GM12872 (cell line): ENCODE data around the gene GPHN.

Experiments used
- CTCF ChIP-seq: IDR thresholded peaks from 3 replicates; pipeline ENCODE4 v1.5.1; 2011; ENCODE audit warnings: low read depth, mild to moderate bottlenecking, low read length, moderate library complexity; ENCODE audit not compliant: insufficient read depth

Gene GPHN

GRCh38 chr14:67031920-67032774 is 524.2 kb downstream of the GPHN start:
- TF ChIP-seq CTCF, result no peak

DNA sequence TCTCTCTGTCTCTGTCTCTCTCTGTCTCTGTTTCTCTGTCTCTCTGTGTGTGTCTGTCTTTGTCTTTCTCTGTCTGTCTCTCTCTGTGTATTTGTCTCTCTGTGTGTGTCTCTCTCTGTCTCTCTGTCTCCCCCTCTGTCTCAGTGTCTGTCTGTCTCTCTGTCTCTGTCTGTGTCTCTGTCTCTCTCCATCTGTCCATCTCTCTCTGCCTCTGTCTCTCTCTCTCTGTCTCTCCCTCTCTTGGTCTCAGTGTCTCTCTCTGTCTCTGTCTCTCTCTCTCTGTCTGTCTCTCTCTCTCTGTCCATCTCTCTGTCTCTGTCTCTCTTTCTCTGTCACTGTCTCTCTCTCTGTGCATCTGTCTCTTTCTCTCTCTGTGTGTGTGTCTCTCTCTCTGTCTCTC is 537.5 kb downstream of the GPHN start:
- TF ChIP-seq CTCF, result no peak

DNA sequence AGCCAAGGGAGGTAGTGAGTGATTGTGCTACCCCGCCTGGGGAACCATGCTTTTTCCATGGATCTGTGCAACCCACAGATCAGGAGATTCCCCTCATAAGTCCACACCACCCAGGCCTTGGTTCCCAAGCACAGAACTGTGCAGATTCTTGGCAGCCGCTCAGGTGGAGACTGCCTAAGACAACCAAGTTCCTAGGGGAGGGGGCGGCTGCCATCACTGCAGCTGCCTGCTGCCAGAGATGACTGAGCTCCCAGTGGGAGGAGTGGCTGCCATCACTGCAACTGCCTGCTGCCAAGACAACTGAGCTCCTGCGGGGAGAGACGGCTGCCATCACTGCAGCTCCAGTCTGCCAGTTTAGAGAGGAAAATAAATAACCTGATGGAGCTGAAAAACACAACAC is 542.9 kb downstream of the GPHN start:
- TF ChIP-seq CTCF, result no peak

GRCh38 chr14:67056684-67057083 is 548.7 kb downstream of the GPHN start:
- TF ChIP-seq CTCF, result no peak

- TF ChIP-seq CTCF, result no peak
These were observed 551.6 kb downstream of the GPHN start for GRCh38 chr14:67059596-67059995.

DNA sequence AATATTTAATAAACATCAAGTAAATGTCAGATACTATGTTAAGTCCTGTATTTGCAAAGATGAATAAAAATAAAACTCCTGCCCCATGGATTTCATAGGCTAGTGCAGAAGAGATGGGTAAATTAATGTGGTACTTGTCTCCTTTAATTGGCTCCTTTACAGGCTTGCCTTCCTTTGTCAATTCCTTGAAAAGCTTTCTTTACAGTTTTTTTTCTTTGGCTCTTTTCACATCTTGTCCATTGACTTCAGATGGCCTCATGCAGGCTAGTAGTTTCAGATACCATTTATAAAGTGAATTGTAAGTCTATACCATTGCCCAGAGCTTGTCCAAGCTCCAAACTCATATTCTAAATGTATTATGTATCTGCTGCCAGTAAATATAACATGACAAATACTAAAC is 552.6 kb downstream of the GPHN start:
- TF ChIP-seq CTCF, result no peak

DNA sequence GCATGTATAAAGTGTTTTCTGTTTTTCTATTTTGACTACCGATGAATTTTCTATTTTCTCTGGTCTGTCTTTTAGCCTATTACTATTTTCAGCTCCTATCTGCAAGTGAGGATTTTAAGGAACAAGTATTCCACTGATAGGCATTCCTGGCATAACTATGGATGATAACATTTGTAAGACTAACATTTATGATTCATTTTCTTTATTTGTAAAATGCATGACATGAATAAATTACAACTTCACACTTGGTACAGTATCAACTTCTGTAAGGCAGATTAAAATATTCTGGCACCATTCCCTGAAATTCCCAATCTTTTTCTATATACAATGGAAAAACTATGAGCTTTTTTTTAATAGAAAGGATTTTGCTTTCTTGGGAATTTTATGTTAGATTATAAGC is 560.3 kb downstream of the GPHN start:
- no peak for TF ChIP-seq CTCF

DNA sequence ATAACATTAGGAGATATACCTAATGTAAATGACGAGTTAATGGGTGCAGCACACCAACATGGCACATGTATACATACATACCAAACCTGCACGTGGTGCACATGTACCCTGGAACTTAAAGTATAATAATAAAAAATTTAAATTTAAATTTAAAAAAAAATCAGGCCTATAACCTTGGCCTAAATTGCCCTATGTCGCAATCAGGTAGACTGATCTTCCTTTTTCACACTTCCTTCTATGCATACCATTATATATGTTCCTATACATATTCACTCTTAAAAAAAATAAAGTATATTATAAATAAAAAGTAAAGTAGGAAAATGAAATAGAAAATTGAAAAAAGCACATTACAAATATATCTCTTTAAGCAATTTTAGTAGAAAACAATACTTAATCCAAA is 563.6 kb downstream of the GPHN start:
- no peak for TF ChIP-seq CTCF
